GM23338 (cell line): ENCODE results near the gene MAP7D1.

ENCODE experiments used
- CREB1 ChIP-seq: fragments of 250-450 bp; sonication (Bioruptor Pico); IDR thresholded peaks from 2 replicates; pipeline ENCODE4 v1.5.0; 2020; ENCODE audit warnings: low read depth, mild to moderate bottlenecking, moderate library complexity
- ETS1 ChIP-seq: IDR thresholded peaks from 2 replicates; pipeline ENCODE4 v1.6.1; 2016; ENCODE audit warnings: antibody characterized with exemption
- EZH2 ChIP-seq: fragments of 200-600 bp; sonication (generic); IDR thresholded peaks from one replicate; pipeline ENCODE4 v1.8.0; 2017; ENCODE audit warnings: antibody characterized with exemption, mild to moderate bottlenecking, low read depth; ENCODE audit not compliant: unreplicated experiment
- EZH2phosphoT487 ChIP-seq: fragments of 200-600 bp; sonication (generic); IDR thresholded peaks from one replicate; pipeline ENCODE4 v1.8.1; 2018; ENCODE audit warnings: antibody characterized with exemption; ENCODE audit not compliant: unreplicated experiment
- JUNB ChIP-seq: IDR thresholded peaks from one replicate; pipeline ENCODE4 v1.6.1; 2016; ENCODE audit warnings: antibody characterized with exemption; ENCODE audit not compliant: unreplicated experiment
- NANOG ChIP-seq: IDR thresholded peaks from 2 replicates; pipeline ENCODE4 v1.6.1; 2016; ENCODE audit warnings: antibody characterized with exemption, borderline replicate concordance
- POLR2AphosphoS5 ChIP-seq: IDR thresholded peaks from 2 replicates; pipeline ENCODE4 v1.6.1; 2016; ENCODE audit warnings: antibody characterized with exemption, low read depth
- REST ChIP-seq: IDR thresholded peaks from one replicate; pipeline ENCODE4 v1.6.1; 2018; ENCODE audit warnings: antibody characterized with exemption; ENCODE audit not compliant: unreplicated experiment
- STAT1 ChIP-seq: IDR thresholded peaks from one replicate; pipeline ENCODE4 v1.6.1; 2016; ENCODE audit warnings: antibody characterized with exemption; ENCODE audit not compliant: unreplicated experiment
- ZNF114 ChIP-seq: fragments of 250-450 bp; sonication (Bioruptor Pico); IDR thresholded peaks from 2 replicates; pipeline ENCODE4 v1.5.0; 2020; ENCODE audit warnings: mild to moderate bottlenecking, moderate library complexity
- ZNF331 ChIP-seq: fragments of 250-450 bp; sonication (Bioruptor Pico); IDR thresholded peaks from 2 replicates; pipeline ENCODE4 v1.5.0; 2020; ENCODE audit warnings: low read depth, mild to moderate bottlenecking, moderate library complexity
- ZNF462 ChIP-seq: fragments of 250-450 bp; sonication (Bioruptor Pico); IDR thresholded peaks from 2 replicates; pipeline ENCODE4 v1.5.0; 2020; ENCODE audit warnings: mild to moderate bottlenecking, moderate library complexity
- TF ChIP-seq, protein P1 (sequence below), 2 experiments: fragments of 200-600 bp in 1 of 2; sonication (generic) in 1 of 2; conservative IDR thresholded peaks; 2 replicates each; pipeline versions ENCODE4 v1.5.1 to v1.6.1; 2016 to 2017; ENCODE audit warnings: antibody characterized with exemption in 2 of 2, low read depth in 2 of 2, mild to moderate bottlenecking in 2 of 2, moderate library complexity in 1 of 2

- TF ChIP-seq EZH2phosphoT487 (no peak), STAT1 (no peak), POLR2AphosphoS5 (no peak), EZH2 (no peak), ZNF114 (CRISPR knock-in tag) (no peak), CREB1 (CRISPR knock-in tag) (no peak), REST (no peak), JUNB (no peak), ZNF331 (CRISPR knock-in tag) (no peak), ETS1 (no peak), ZNF462 (no peak), NANOG (no peak)
- TF ChIP-seq, protein P1, sequence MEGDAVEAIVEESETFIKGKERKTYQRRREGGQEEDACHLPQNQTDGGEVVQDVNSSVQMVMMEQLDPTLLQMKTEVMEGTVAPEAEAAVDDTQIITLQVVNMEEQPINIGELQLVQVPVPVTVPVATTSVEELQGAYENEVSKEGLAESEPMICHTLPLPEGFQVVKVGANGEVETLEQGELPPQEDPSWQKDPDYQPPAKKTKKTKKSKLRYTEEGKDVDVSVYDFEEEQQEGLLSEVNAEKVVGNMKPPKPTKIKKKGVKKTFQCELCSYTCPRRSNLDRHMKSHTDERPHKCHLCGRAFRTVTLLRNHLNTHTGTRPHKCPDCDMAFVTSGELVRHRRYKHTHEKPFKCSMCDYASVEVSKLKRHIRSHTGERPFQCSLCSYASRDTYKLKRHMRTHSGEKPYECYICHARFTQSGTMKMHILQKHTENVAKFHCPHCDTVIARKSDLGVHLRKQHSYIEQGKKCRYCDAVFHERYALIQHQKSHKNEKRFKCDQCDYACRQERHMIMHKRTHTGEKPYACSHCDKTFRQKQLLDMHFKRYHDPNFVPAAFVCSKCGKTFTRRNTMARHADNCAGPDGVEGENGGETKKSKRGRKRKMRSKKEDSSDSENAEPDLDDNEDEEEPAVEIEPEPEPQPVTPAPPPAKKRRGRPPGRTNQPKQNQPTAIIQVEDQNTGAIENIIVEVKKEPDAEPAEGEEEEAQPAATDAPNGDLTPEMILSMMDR (conservative IDR thresholded peaks at IDR 0.05; ENCODE audit: low read depth in 2 of 2): no peak
These were observed 46.8 kb upstream of the MAP7D1 start for GRCh38 chr1:36109041-36109679.
